ENCODE data around the gene TNIP1. TPM values are rescaled to one million over a fixed set of nuclear protein-coding genes. Genes with fewer than 3 reads are reported as not detected.

TNIP1 gene, protein sequence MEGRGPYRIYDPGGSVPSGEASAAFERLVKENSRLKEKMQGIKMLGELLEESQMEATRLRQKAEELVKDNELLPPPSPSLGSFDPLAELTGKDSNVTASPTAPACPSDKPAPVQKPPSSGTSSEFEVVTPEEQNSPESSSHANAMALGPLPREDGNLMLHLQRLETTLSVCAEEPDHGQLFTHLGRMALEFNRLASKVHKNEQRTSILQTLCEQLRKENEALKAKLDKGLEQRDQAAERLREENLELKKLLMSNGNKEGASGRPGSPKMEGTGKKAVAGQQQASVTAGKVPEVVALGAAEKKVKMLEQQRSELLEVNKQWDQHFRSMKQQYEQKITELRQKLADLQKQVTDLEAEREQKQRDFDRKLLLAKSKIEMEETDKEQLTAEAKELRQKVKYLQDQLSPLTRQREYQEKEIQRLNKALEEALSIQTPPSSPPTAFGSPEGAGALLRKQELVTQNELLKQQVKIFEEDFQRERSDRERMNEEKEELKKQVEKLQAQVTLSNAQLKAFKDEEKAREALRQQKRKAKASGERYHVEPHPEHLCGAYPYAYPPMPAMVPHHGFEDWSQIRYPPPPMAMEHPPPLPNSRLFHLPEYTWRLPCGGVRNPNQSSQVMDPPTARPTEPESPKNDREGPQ
- 100 to 1,000 TPM in 3 of 4 donors, 10 to 100 TPM in 1; 63.9 to 296 (median 223) TPM for total RNA-seq

DNA sequence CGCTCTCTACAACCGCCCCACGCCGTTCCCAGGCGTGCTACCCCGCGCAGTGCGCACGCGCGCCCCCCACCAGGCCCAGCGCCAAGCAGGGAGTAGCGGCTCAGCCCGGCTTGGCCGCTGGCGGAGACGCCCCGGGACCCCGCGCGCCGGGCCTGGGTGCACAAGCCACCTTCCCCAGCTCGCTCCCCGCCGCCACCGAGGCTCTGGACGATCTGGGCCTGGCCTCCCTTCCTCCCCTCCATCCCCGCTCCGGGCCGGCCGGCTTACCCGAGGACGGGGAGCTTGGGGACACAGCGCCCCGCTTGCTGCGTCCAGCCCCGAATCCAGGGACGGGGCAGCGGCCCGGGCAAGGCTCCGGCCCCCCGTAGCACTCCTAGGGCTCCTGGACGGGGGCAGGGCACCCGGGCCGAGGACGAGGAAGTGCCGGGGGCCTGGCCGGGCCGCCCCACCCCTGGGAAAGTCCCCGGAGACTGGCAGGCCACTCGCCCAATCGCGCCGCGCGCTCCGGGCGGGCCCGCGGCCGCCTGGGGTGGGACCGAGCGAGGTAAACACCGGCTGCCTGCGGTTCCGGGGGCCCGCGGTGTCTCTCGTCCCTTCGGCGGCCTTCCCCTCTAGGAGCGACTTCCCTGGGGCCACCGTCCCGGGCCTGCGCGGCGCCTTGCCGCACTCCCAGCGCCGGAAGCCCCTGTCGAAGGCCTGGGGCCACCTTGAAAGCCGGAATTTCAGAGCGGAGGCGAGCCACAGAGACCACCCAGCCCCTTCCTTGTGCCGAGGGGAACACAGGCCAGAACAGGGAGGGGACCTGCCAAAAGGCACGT lies at the start of gene TNIP1:
Gene TNIP1 (minus strand): TSS at position 422 of the 818 bp plus-strand sequence. CDS start 15,939 bp downstream, outside the sequence.
- peak; percentile 96 for TF ChIP-seq POLR2A (IDR thresholded peaks at IDR 0.05)
- TF ChIP-seq, protein P1, sequence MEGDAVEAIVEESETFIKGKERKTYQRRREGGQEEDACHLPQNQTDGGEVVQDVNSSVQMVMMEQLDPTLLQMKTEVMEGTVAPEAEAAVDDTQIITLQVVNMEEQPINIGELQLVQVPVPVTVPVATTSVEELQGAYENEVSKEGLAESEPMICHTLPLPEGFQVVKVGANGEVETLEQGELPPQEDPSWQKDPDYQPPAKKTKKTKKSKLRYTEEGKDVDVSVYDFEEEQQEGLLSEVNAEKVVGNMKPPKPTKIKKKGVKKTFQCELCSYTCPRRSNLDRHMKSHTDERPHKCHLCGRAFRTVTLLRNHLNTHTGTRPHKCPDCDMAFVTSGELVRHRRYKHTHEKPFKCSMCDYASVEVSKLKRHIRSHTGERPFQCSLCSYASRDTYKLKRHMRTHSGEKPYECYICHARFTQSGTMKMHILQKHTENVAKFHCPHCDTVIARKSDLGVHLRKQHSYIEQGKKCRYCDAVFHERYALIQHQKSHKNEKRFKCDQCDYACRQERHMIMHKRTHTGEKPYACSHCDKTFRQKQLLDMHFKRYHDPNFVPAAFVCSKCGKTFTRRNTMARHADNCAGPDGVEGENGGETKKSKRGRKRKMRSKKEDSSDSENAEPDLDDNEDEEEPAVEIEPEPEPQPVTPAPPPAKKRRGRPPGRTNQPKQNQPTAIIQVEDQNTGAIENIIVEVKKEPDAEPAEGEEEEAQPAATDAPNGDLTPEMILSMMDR (IDR thresholded peaks at IDR 0.05): peak in 2 of 5 experiments; percentile 4
- TF ChIP-seq EP300 (IDR thresholded peaks at IDR 0.05; ENCODE audit: low read depth): peak; percentile 52
- TF ChIP-seq POLR2AphosphoS5 (IDR thresholded peaks at IDR 0.05): peak; percentile 78 to 95 (median 94)
- Histone ChIP-seq H3K27me3 (no peaks in the 10 kb centered on the region), H3K36me3 (no peaks in the 10 kb centered on the region), H3K9me3 (no peaks in the 10 kb centered on the region), H3K4me3 (peak within 1 kb of the TSS; percentile 72 to 96 (median 82)), H3K4me1 (peaks cover 48 to 83% (median 62%) of the 10 kb centered on the region in 4 donors), H3K27ac (peak within 1 kb of the TSS; percentile 97 to 99 (median 98))
- peak; percentile 97 for DNase-seq
- in situ Hi-C loops (cut with MboI; ENCODE audit: low pct_ligation_motif_present in 1 of 4, low pct_unique_long_range_greater_than_20kb in 1 of 4, low sequenced_read_pairs in 3 of 4) (no loop called here), intact Hi-C loops (cut with DNase I; ENCODE audit: low total_unique reads) (no loop called here)
- 0% methylated on average over 43 of the region's 86 CpGs; no CpG with 5 or more reads in 1 of the 2 donors for WGBS, 2 donors (ENCODE audit: low coverage in 1 of 2)

DNA sequence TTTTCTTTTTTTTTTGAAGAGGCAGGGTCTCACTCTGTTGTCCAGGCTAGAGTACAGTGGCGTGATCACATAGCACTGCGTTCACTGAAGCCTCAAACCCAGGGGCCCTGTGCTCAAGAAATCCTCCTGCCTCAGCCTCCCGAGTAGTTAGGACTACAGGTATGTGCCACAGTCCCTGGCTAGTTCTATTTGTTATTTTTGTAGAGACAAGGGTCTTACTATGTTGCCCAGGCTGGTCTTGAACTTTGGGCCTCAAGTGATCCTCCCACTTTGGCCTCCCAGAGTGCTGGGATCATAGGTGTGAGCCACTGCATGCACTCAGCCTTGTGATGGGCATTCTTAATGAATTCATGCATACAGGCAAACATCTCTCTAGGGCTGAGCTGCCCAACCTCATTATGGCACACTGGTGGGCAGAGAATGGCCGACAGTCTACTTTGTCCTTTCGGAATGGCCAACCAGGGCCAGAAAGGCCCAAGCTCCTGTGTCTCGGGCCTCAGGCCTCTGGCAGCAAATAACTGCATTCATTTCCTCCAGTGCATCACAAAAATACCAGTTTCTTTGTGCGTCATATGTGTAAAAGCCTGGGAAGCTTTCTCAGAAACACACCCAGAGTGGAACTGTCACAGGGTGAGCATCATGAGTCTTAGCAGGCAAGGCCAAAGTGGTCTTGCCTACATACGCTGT lies 49.5 kb upstream of the TNIP1 start:
- Histone ChIP-seq H3K9me3 (no peaks in the 10 kb centered on the region), H3K4me3 (no peak overlapping the region), H3K4me1 (peaks cover 0 to 12% (median 0%) of the 10 kb centered on the region in 4 donors), H3K27ac (no peak overlapping the region), H3K27me3 (no peaks in the 10 kb centered on the region), H3K36me3 (peaks cover 0 to 4% (median 2%) of the 10 kb centered on the region in 4 donors)
- in situ Hi-C loops (cut with MboI; ENCODE audit: low pct_ligation_motif_present in 1 of 4, low pct_unique_long_range_greater_than_20kb in 1 of 4, low sequenced_read_pairs in 3 of 4): loop anchor here in 1 of 4 donors (5.0 kb wide), 1 partner anchor 102 kb away; no protein-coding TSS in a partner anchor
- no peak for DNase-seq
- 86 to 100% methylated on average over 1 to 8 of the region's 8 CpGs for WGBS, 2 donors (ENCODE audit: low coverage in 1 of 2)
- intact Hi-C loops (cut with DNase I; ENCODE audit: low total_unique reads): no loop called here
- no peak for TF ChIP-seq POLR2A (IDR thresholded peaks at IDR 0.05)
- TF ChIP-seq EP300 (IDR thresholded peaks at IDR 0.05; ENCODE audit: low read depth): no peak
- no peak for TF ChIP-seq POLR2AphosphoS5 (IDR thresholded peaks at IDR 0.05)
- TF ChIP-seq, protein P1 (IDR thresholded peaks at IDR 0.05): no peak

DNA sequence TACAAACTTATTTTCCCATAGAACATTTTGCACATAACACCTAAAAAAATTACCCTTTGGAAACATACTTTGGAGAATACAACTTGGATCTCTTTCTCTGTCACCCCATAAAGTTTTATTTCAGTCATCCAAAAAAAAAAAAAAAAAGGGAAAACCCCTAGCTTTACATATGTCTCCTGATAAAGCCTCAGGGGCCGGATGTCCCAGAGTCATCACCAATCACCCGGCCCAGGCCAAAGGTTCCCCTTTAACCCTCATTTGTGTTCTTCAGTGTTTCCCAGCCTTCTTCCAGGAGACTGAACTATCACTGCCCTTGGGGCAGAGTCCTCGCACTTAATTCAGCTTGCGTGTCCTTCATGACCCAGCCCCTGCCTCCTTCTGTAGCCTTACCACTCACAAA lies 48.0 kb upstream of the TNIP1 start:
- in situ Hi-C loops (cut with MboI; ENCODE audit: low pct_ligation_motif_present in 1 of 4, low pct_unique_long_range_greater_than_20kb in 1 of 4, low sequenced_read_pairs in 3 of 4) (no loop called here), intact Hi-C loops (cut with DNase I; ENCODE audit: low total_unique reads) (loop anchor here (5.0 kb wide), 1 partner anchor 108 kb away; no protein-coding TSS in a partner anchor)
- no peak overlapping the region for H3K4me3 ChIP-seq
- no peak for DNase-seq
- no peaks in the 10 kb centered on the region for H3K9me3 ChIP-seq
- WGBS, 2 donors (ENCODE audit: low coverage in 1 of 2): 61 to 70% methylated on average over 4 of the region's 4 CpGs
- peaks cover 0 to 12% (median 0%) of the 10 kb centered on the region in 4 donors for H3K4me1 ChIP-seq
- H3K36me3 ChIP-seq: peaks cover 0 to 4% (median 0%) of the 10 kb centered on the region in 4 donors
- no peak overlapping the region for H3K27ac ChIP-seq
- TF ChIP-seq EP300 (IDR thresholded peaks at IDR 0.05; ENCODE audit: low read depth) (no peak), POLR2AphosphoS5 (IDR thresholded peaks at IDR 0.05) (no peak), POLR2A (IDR thresholded peaks at IDR 0.05) (no peak)
- TF ChIP-seq, protein P1 (IDR thresholded peaks at IDR 0.05): no peak
- no peaks in the 10 kb centered on the region for H3K27me3 ChIP-seq

Data from transverse colon (tissue), 4 donors.